Measurements from ENCODE around the gene CIDEC. TPM values are rescaled to one million over a fixed set of nuclear protein-coding genes. Genes with fewer than 3 reads are reported as not detected.

Gene CIDEC
- total RNA-seq, 2 donors from 2014 or later: 24.6 to 26.2 TPM

GRCh38 chr3:9828801-9829755 lies 51.0 kb downstream of the CIDEC start:
- intact Hi-C loops (cut with DNase I, micrococcal nuclease): no loop called here
- DNase-seq (no peak), ATAC-seq (no peak)

- peak; percentile 67 for ATAC-seq
- intact Hi-C loops (cut with DNase I, micrococcal nuclease): no loop called here
- no peak for DNase-seq
Measured at GRCh38 chr3:9826815-9827573, 53.1 kb downstream of the CIDEC start.

GRCh38 chr3:9825451-9826040 lies 54.5 kb downstream of the CIDEC start:
- ATAC-seq (peak; percentile 82), DNase-seq (peak in 1 of 2 donors; percentile 29)

GRCh38 chr3:9820946-9821345 lies 59.1 kb downstream of the CIDEC start:
- peak; percentile 38 for ATAC-seq
- intact Hi-C loops (cut with DNase I, micrococcal nuclease): no loop called here
- no peak for DNase-seq

More at GRCh38 chr3:9825451-9826040, 54.5 kb downstream of the CIDEC start:
- intact Hi-C loops (cut with DNase I, micrococcal nuclease): no loop called here

- no peak for DNase-seq
- ATAC-seq: no peak
- intact Hi-C loops (cut with DNase I, micrococcal nuclease): no loop called here
Measured at GRCh38 chr3:9820543-9820942, 59.5 kb downstream of the CIDEC start.

- ATAC-seq (no peak), DNase-seq (no peak)
- intact Hi-C loops (cut with DNase I, micrococcal nuclease): no loop called here
Measured at GRCh38 chr3:9818666-9819335, 61.3 kb downstream of the CIDEC start.

- no peak for ATAC-seq
- no peak for DNase-seq
- intact Hi-C loops (cut with DNase I, micrococcal nuclease): no loop called here
Measured at GRCh38 chr3:9817436-9817835, 62.6 kb downstream of the CIDEC start.

Other genes starting within 250 kb of the CIDEC start
- 10 to 100 TPM; 38.1 to 44.5 TPM for gene MTMR14, start 230.7 kb downstream of the CIDEC start, total RNA-seq
- not detected for gene CPNE9, start 176.4 kb downstream of the CIDEC start, total RNA-seq
- 10 to 100 TPM; 14.0 to 15.9 TPM for gene BRPF1, start 148.5 kb downstream of the CIDEC start, total RNA-seq
- gene OGG1, start 130.3 kb downstream of the CIDEC start, total RNA-seq: 10 to 100 TPM; 23.8 to 25.0 TPM
- gene CAMK1, start 110.3 kb downstream of the CIDEC start, total RNA-seq: 10 to 100 TPM in 1 of 2 donors, 1 to 10 TPM in 1; 8.2 to 10.9 TPM
- gene TADA3, start 87.8 kb downstream of the CIDEC start, total RNA-seq: 10 to 100 TPM; 54.1 to 67.0 TPM
- 100 to 1,000 TPM; 215 to 222 TPM for gene ARPC4, start 87.2 kb downstream of the CIDEC start, total RNA-seq
- 10 to 100 TPM; 40.2 to 47.1 TPM for gene TTLL3, start 70.0 kb downstream of the CIDEC start, total RNA-seq
- 10 to 100 TPM; 27.3 to 29.9 TPM for gene RPUSD3, start 36.2 kb downstream of the CIDEC start, total RNA-seq
- gene JAGN1, start 10.4 kb upstream of the CIDEC start, total RNA-seq: 10 to 100 TPM; 40.9 to 41.7 TPM
- 10 to 100 TPM; 87.3 to 88.7 TPM for gene IL17RE, start 22.6 kb upstream of the CIDEC start, total RNA-seq
- gene IL17RC, start 36.8 kb upstream of the CIDEC start, total RNA-seq: 10 to 100 TPM; 33.4 to 37.8 TPM
- gene CRELD1, start 53.6 kb upstream of the CIDEC start, total RNA-seq: 10 to 100 TPM; 18.8 to 23.8 TPM
- gene PRRT3, start 72.2 kb upstream of the CIDEC start, total RNA-seq: 1 to 10 TPM; 1.1 to 1.2 TPM
- 10 to 100 TPM; 82.5 to 88.5 TPM for gene EMC3, start 106.6 kb upstream of the CIDEC start, total RNA-seq
- 10 to 100 TPM in 1 of 2 donors, 1 to 10 TPM in 1; 5.1 to 10.0 TPM for gene FANCD2, start 146.2 kb upstream of the CIDEC start, total RNA-seq
- gene FANCD2OS, start 228.0 kb upstream of the CIDEC start, total RNA-seq: not detected
- 10 to 100 TPM; 79.7 to 84.8 TPM for gene BRK1, start 235.4 kb upstream of the CIDEC start, total RNA-seq

Data from left colon (tissue), 2 donors.